Peyer's patch (tissue), 4 donors: ENCODE results near the gene OSBPL3.

Experiments used
- POLR2A ChIP-seq, 2 donors: fragments of 450-650 bp; IDR thresholded peaks; one replicate each; pipeline ENCODE4 v1.5.1; 2017; ENCODE audit warnings: antibody characterized with exemption in 2 of 2, mild to moderate bottlenecking in 2 of 2, moderate library complexity in 2 of 2
- TF ChIP-seq, protein P1 (sequence below), 6 experiments: fragments of 450-650 bp in 4 of 6; fragments of 200-600 bp in 2 of 6; sonication (generic) in 1 of 6; IDR thresholded peaks; one replicate each; pipeline ENCODE4 v1.5.1; 2017 to 2019; ENCODE audit warnings: antibody characterized with exemption in 6 of 6, mild to moderate bottlenecking in 3 of 6, moderate library complexity in 1 of 6

DNA sequence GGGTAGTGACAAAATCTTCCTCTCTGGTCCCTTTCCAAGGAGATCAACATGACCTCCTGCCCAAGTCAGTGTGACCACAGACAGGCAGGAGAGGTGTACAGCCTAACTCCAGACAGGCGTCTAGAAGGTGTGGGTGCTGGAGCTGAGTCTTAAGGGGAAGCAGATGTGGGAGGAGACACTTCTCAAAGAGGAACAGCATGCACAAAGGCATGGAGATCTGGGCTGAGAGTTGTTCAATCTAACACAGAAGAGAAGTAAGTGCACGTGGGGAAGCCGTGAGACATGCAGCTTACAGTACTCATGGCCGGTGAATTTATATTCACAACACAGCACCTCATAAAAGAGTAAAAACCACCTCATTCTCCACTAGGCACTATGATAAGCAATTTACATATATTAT lies 198.9 kb downstream of the OSBPL3 start:
- TF ChIP-seq, protein P1, sequence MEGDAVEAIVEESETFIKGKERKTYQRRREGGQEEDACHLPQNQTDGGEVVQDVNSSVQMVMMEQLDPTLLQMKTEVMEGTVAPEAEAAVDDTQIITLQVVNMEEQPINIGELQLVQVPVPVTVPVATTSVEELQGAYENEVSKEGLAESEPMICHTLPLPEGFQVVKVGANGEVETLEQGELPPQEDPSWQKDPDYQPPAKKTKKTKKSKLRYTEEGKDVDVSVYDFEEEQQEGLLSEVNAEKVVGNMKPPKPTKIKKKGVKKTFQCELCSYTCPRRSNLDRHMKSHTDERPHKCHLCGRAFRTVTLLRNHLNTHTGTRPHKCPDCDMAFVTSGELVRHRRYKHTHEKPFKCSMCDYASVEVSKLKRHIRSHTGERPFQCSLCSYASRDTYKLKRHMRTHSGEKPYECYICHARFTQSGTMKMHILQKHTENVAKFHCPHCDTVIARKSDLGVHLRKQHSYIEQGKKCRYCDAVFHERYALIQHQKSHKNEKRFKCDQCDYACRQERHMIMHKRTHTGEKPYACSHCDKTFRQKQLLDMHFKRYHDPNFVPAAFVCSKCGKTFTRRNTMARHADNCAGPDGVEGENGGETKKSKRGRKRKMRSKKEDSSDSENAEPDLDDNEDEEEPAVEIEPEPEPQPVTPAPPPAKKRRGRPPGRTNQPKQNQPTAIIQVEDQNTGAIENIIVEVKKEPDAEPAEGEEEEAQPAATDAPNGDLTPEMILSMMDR (IDR thresholded peaks at IDR 0.05) = no peak
- TF ChIP-seq POLR2A (IDR thresholded peaks at IDR 0.05) = no peak
